Stromal cell of bone marrow (primary cell): ENCODE measurements around the gene TAF8.
A peak's percentile ranks its signal among the peaks of the same experiment; 100 is the strongest.
"Not testable (repeated sequence)": the region's sequence is repeated elsewhere in the genome, so short reads cannot be mapped to it uniquely, and the experiment has no call there.

Experiments used
- DNase-seq: peaks from one replicate; pipeline ENCODE4 v3.0.0-alpha.2; 2012; ENCODE audit warnings: low read depth

TAF8 gene

DNA sequence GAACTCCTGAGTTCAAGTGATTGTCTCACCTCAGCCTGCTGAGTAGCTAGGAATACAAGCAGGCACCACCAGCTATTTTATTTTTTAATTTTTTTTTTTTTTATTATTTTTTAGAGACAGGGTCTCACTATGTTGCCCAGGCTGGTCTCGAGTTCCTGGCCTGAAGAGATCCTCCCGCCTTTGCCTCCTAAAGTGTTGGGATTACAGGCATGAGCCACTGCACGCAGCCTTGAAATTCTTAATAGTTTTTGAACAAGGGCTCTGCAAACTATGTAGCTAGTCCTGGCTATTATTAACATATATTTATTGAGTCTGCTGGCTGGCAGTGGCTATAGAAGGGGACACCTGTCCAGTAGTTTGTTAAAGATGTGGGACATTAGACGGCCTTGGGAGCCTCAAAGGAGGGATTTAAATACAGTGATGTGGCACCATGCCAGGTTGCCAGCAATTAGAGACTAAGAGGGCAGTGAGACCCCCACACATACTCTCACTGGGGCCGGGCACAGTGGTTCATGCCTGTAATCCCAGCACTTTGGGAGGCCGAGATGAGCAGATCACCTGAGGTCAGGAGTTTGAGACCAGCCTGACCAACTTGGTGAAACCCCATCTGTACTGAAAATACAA is 21.1 kb upstream of the TAF8 start:
- no peak for DNase-seq

DNA sequence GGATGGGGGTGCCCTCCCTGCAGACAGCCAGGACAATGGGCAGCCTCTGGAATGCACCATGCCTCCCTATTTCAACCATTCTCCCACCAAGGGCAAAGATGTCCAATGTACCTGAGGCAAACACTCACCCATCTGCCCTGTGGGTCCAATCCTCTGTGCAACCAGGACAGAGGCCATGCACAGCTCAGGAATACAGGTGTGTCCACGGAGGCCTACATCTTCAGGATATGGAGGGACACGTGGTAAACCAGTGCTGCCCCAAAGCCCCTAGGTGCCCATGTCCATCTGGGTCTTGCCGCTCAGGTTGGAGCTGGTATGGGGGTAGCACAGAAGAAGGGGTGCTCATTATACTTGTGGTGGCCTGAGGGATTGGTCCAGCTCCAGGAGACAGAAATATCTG is 20.4 kb upstream of the TAF8 start:
- no peak for DNase-seq

- no peak for DNase-seq
Measured at GRCh38 chr6:42030585-42031506, 19.5 kb upstream of the TAF8 start.

- no peak for DNase-seq
Measured at GRCh38 chr6:42032366-42032765, 18.0 kb upstream of the TAF8 start.

DNA sequence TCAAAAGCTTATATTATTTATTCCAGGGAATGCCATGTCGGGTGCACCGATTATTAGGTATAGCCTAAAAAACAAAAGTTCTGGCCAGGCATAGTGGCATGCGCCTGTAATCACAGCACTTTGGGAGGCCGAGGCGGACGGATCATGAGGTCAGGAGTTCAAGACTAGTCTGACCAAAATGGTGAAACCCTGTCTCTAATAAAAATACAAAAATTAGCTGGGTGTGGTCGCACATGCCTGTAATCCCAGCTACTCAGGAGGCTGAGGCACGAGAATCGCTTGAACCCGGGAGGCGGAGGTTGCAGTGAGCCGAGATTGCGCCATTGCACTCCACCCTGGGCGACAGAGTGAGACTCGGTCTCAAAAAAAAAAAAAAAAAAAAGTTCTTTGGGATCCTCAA is 12.7 kb upstream of the TAF8 start:
- not testable (repeated sequence) for DNase-seq

DNA sequence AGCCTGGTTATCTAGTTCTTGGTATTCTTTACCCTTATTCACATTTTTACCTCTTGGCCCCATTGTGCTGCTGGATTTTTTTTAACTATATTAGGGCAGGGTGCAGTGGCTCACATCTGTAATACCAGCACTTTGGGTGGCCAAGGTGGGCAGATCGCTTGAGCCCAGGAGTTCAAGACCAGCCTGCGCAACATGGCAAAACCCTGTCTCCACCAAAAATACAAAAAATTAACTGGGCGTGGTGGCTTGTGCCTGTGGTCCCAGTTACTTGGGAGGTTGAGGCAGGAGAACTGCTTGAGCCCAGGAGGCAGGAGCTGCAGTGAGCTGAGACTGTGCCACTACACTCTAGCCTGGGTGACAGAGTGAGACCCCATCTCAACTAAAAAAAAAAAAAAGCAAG is 12.2 kb upstream of the TAF8 start:
- no peak for DNase-seq

- DNase-seq, result no peak
Measured at GRCh38 chr6:42038811-42039408, 11.4 kb upstream of the TAF8 start.

DNA sequence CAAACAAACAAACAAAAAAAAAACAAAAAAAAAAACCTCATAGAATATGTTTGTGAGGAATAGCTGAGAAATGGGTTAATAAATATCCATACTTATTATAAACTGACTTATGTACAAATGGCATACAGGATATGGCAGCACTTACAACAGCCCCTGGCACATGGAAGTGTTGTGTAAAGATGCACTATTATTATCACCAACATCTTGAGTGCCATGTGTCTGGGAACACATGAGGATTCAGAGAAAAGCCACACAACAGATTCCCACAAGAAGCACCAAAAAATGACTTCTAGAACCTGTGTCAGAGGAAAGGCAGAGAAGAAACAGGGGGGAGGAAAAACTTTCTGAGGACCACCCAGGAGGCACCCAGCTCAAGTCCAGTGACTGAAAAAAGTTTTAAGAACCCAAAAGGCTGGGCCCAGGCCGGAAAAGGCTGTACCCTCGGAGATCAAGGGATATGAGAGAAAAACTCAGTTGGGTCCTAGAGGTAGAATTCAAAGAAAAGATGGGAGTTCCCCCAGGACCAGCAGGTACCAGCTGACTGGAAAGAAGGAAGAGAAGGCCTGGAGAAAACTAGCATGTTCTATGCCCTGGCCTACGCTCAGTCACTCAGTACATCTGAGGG is 9.4 kb upstream of the TAF8 start:
- DNase-seq, result no peak

DNA sequence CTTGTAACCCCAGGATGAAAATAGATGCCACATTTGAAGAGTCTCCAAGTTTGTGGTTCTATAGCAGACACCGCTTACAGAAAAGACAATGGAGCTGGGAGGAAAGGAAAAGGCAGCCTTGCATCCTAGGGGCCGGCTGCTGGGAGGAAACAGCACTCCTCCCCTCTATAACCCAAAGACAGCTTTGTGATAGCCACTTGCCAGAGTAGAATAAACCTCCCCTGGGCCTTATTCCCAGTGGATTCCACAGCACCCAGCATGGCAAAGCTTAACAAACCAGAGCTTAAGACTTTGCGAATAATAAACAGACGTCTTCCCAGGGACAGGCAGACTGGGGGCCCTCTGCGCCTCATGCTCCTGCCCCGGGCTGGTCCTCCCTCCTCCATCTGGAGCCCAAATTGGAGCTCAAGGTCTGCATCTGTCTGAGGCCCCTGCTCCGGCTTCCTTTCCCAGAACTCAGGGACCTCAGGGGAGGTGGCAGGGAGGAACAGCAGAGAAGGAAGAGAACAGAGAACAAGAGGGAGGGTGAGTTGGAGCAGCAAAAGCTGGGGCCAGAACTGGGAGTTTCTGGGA is 8.8 kb upstream of the TAF8 start:
- DNase-seq, result no peak

DNA sequence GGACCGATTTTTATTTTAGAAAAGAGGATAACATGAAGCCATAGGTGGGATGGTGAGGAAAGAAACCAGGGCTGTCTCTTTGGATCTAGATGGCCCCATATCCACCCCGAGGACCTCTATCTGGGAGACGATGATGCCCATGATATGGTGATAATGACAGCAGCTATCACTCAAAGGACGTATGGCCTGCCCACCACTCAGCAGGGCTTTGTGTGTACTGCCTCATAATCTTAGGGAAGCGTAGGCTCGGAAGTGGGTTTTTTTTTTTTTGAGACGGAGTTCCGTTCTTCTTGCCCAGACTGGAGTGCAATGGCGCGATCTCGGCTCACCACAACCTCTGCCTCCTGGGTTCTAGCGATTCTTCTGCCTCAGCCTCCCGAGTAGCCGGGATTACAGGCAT is 8.2 kb upstream of the TAF8 start:
- DNase-seq, result no peak

GRCh38 chr6:42043787-42044475 is 6.4 kb upstream of the TAF8 start:
- peak; percentile 66 for DNase-seq

DNA sequence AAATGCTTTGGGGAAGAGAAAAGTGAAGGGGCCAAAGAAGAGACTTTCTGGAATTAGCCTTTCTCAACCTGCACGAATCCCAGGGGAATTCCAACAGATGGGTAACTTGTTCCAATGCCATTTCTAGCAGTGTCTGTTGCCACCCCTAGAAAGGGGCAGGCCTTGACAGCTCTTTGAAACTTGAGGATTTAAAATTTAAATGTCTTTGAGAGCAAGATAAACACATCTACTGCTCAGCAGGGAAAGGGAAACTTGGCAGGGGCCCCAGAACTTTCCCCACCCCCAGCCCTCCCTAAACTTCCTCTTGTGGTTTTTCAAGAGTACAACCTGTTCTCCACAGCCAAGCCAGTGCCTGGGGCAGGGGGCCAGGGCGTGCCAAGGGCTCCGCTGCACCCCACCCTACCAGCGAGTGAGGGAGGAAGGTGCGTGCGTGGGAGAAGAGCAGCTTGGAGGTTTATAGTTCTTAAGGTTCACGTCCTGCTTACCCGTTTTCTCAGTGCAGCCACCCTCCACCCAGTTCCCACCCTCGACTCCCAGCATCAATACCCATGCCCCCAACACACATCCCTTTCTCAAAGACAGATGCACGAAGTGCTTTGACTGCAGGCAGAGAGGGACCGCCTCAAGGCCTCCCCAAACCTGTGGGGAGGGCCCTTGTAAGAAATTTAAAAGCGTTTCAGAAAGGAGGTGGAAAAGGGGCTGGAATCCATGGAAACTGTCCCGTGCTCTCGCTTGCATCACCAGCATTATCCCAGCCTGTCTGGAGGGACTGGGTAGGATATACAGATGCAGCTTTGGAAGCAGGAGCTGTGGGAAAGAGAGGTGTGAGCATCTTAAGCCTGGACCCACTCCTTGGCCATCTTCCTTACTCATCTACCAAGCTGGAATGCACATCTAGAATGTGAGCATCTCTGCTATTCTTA is 4.5 kb upstream of the TAF8 start:
- no peak for DNase-seq

DNA sequence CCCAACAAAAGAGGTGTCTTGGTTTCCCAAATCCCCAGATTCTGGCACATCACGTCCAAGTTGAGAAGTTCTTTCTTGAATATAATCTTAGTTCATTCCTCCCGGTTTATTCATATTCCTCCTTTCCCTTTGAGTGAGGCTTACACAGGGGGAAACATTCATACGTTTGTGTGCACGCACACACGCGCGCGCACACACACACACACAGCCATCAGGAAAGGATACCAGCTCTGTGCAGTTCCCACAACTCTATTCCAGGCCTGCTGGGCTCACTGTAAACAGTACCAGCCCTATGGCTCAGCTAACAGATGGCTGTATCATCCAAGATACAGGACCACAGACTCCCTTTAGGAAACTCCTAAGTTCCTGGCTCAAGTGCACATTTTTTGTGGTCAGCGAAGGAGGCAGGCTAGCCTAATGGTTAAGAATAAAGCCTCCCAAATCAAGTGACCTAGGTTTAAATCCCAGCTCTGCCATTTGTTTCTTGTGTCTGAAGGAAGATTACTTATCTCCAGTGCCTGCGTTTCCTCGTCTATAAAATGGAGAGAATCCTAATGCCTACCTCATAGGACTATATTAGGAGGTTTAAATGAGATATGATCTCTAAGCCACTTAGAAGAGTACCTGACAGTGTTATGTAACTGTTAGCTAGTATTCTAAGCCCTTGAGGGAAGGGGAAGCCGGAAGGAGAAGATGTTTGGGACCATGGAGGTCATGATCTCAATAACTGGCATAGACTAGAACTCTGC is 3.7 kb upstream of the TAF8 start:
- DNase-seq, result no peak

- no peak for DNase-seq
Measured at GRCh38 chr6:42047213-42047590, 3.1 kb upstream of the TAF8 start.

- no peak for DNase-seq
Measured at GRCh38 chr6:42047790-42048405, 2.4 kb upstream of the TAF8 start.

- DNase-seq, result no peak
Measured at GRCh38 chr6:42049116-42049809, 1.1 kb upstream of the TAF8 start.

DNA sequence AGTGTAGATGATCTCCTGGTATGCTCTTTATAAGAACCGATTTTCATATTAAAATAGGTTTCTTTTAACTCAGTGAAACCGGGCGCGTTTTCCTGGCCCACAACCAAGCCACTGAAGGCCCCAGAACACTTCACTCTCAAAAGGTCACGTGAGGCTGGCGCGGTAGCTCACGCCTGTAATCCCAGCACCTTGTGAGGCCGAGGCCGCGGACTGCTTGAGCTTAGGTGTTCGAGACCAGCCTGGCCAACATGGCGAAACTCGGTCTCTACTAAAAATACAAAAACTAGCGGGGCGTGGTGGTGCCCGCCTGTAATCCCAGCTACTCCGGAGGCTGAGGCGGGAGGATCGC is 402 bp upstream of the TAF8 start:
- DNase-seq, result no peak

DNA sequence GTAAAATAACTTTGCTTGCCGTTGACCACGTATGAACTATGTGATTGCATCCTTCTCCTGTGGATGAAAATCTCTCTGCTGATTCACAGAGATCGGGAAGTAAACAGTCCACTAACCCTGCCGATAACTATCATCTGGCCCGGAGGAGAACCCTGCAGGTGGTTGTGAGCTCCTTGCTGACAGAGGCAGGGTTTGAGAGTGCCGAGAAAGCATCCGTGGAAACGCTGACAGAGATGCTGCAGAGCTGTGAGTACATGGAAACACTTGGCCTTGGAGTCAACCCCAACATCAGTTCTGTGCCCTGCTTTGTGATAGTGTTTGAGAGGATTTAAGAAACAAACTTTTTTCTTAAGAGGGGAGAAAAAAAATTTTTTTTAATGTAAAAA is 937 bp downstream of the TAF8 start:
- no peak for DNase-seq

- no peak for DNase-seq
Measured at GRCh38 chr6:42053601-42054000, 3.3 kb downstream of the TAF8 start.
